ENCODE measurements around the gene CCDC196.
"Not testable (repeated sequence)": the region's sequence is repeated elsewhere in the genome, so short reads cannot be mapped to it uniquely, and the experiment has no call there.

CCDC196 gene

GRCh38 chr14:66495218-66496098 is 9.3 kb downstream of the CCDC196 start:
- no peak for DNase-seq

- no peak for DNase-seq
Observed at GRCh38 chr14:66496188-66496807, 10.1 kb downstream of the CCDC196 start.

- no peak for DNase-seq
Observed at GRCh38 chr14:66496911-66497310, 10.7 kb downstream of the CCDC196 start.

- DNase-seq: no peak
Observed at GRCh38 chr14:66498311-66498710, 12.1 kb downstream of the CCDC196 start.

GRCh38 chr14:66501592-66501991 is 15.4 kb downstream of the CCDC196 start:
- DNase-seq: no peak

GRCh38 chr14:66502836-66503235 is 16.7 kb downstream of the CCDC196 start:
- DNase-seq: not testable (repeated sequence)

- no peak for DNase-seq
Observed at GRCh38 chr14:66503532-66503931, 17.4 kb downstream of the CCDC196 start.

GRCh38 chr14:66507181-66507721 is 21.1 kb downstream of the CCDC196 start:
- peak; percentile 21 for DNase-seq

GRCh38 chr14:66507722-66508546 is 21.8 kb downstream of the CCDC196 start, which contains the start of gene GPHN:
TSS of gene GPHN (plus strand) at chr14:66508147.
- DNase-seq: peak; percentile 79

GRCh38 chr14:66508547-66508845 is 22.3 kb downstream of the CCDC196 start:
- DNase-seq: no peak

- DNase-seq: peak; percentile 15
Observed at GRCh38 chr14:66508846-66509621, 22.9 kb downstream of the CCDC196 start.

GRCh38 chr14:66509874-66510273 is 23.7 kb downstream of the CCDC196 start:
- DNase-seq: no peak

- no peak for DNase-seq
Observed at GRCh38 chr14:66511849-66512248, 25.7 kb downstream of the CCDC196 start.

GRCh38 chr14:66514213-66514612 is 28.0 kb downstream of the CCDC196 start:
- DNase-seq: no peak

- DNase-seq: no peak
Observed at GRCh38 chr14:66530526-66530925, 44.4 kb downstream of the CCDC196 start.

GRCh38 chr14:66539034-66539433 is 52.9 kb downstream of the CCDC196 start:
- DNase-seq: no peak

- no peak for DNase-seq
Observed at GRCh38 chr14:66540038-66540437, 53.9 kb downstream of the CCDC196 start.

GRCh38 chr14:66541627-66542026 is 55.5 kb downstream of the CCDC196 start:
- DNase-seq: no peak

- DNase-seq: no peak
Observed at GRCh38 chr14:66543996-66544395, 57.8 kb downstream of the CCDC196 start.

- DNase-seq: not testable (repeated sequence)
Observed at GRCh38 chr14:66545191-66545590, 59.0 kb downstream of the CCDC196 start.

- DNase-seq: not testable (repeated sequence)
Observed at GRCh38 chr14:66545751-66546150, 59.6 kb downstream of the CCDC196 start.

Measured in 8988T (cell line).